HG03342 (cell line): ENCODE data around the gene IL31.

Experiments used
- ATAC-seq: cut with Tn5 transposase; IDR thresholded peaks from one replicate; pipeline ENCODE4 v1.9.1; 2021; ENCODE audit warnings: mild to moderate bottlenecking, moderate library complexity; ENCODE audit not compliant: unreplicated experiment

The IL31 gene

DNA sequence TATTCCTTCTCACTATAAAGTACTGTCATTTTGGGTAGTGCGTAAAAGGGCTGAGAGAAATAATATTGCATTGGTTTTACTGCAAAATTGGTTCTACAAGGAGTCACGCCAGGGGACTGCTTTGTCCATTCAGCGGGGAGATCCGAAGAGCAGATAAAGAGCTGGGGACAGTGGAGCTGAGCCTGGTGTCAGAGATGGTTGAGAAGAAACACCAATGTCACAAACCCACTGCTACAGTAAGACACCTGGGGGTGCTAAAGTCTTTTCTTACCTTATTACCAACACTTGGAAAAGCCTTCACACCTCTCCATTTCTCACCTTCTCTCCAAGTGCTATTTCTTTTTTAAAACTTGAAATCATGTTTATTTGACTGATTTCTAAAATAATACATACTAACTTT lies 14.1 kb downstream of the IL31 start:
- no peak for ATAC-seq

- ATAC-seq = no peak
Measured at GRCh38 chr12:122158700-122159285, 15.2 kb downstream of the IL31 start.

- ATAC-seq = no peak
Measured at GRCh38 chr12:122155705-122156104, 18.3 kb downstream of the IL31 start.

- no peak for ATAC-seq
Measured at GRCh38 chr12:122152754-122153153, 21.3 kb downstream of the IL31 start.

- ATAC-seq = no peak
Measured at GRCh38 chr12:122150127-122150681, 23.8 kb downstream of the IL31 start.

- ATAC-seq = no peak
Measured at GRCh38 chr12:122148657-122149056, 25.4 kb downstream of the IL31 start.

- no peak for ATAC-seq
Measured at GRCh38 chr12:122147514-122148290, 26.3 kb downstream of the IL31 start.

DNA sequence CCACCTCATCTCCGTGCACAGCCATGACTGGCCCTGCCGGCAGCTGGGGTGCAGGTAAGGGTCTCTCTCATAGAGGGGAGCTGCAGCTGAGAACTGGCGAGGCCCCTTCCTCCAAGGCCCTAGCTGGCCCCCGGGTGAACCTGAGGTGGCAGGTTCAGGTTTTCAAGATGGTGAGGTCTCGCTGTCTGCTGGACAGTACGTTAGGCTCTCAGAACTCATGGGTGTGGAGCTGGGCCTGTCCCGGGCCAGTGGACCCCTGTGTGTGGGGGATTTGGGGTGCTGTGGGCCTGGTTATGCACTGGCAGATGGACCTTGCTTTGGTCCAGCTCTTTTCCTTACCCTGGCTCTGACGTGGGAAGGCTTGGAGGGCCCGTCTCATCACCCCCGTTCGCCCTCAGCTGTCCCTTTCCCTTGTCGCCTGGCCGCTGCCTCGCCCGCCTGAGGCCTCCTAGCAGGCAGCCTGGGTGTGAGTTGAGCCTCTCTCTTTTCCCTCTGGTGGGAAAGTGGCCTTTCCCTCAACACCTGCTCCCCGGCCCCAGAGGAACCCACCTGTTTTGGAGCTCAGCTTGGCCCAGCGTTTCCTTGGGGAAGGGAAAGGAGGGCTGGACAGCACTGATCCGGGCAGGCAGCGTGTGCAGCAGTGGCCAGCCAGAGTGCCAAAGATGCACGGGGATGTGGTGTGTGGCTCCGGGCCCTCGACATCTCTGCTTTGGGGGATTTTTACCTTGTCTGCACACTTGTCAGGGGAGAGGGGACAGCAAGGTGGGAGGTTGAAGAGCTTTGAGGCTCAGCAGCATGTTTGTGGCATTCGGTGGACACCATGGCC lies 28.3 kb downstream of the IL31 start:
- ATAC-seq = no peak

- ATAC-seq = no peak
Measured at GRCh38 chr12:122144885-122145284, 29.1 kb downstream of the IL31 start.

DNA sequence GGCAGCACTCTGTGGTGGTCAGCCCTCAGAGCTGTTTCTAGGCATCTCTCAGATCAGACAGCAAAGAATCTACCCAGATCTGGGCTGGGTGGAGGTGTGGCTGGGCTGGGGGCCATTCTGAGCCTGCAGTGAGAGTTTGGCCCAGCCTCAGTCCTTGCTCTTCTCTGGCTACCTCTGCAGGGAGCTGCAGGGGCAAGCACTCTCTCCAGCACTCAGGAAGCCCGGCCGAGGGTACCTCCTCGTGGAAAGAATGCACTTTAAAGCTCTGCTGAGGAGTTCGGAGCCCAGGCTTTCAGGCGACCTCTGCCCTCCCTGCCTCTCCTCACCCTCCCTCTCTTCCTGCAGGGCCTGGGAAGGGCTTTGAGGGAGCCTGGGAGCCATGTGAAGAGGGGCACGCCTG lies 31.2 kb downstream of the IL31 start:
- ATAC-seq = no peak

DNA sequence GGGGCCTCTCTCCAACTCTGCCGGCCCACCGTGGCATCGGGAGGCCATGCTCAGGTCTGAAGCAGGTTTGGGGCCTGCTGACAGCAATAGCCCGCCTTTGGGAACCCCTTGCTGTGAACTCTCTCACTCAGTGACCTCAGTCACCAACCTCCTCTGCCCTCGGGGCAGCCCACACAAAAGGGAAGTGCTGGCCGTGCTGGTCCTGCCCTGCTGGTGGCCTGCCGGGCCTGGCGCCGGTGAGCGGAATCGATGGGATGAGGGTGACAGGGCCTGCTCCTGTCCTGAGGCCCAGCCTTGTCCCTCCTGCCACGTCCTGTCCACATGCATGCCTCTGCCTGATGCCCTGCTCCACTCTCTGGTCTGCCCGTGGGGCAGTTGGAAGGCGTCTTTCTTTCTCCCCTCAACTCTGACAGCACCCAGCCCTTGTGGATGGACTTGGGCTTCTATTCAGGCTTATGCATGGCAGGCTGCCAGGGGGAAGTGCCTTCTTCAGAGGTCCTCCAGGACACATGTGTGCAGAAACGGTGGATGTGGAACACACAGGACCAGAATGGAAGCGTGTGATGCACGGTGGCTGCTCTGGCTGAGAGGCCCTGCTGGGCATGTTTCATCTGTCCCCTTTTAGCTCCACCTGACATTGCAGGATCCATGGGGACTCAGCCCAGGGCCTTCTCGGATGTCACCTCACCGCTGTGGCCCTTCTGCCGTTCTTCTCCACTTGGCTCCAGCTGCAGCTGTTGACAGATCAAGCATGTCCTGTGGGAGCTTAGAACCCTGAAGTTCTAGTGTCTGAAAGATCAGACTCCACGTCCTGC lies 31.9 kb downstream of the IL31 start:
- ATAC-seq = no peak

DNA sequence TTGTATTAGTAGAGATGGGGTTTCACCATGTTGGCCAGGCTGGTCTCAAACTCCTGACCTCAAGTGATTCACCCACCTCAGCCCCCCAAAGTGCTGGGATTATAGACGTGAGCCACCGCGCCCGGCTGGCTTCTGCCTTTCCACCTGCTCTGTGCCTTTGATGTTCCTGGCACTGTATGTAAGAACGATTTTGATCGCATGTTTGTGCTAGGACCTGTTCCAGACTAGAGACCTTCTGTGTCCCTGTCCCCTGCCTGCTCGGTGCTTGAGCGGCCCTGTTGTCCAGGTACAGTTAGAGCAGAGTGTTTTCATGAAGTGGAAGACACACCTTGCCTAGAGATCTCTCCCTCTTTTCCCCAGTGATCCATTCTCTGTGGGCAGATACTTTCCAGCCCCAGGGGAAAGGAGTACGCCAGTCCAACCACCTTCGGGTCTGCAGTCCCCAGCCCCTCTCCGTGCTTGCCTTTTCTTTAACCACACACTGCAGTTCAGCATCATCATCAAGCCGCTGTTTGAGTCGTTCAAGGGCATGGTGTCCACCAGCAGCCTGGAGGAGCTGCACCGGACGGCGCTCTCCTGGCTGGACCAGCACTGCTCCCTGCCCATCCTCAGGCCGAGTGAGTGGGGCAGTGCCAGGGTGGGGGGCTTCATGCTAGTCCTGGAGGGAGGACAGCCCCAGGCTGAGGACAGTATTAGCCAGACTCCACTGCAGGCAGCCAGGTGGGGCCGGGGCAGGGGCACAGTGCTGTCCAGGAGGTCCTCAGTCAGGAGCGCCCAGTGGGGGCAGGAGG lies 33.4 kb downstream of the IL31 start:
- ATAC-seq = no peak

DNA sequence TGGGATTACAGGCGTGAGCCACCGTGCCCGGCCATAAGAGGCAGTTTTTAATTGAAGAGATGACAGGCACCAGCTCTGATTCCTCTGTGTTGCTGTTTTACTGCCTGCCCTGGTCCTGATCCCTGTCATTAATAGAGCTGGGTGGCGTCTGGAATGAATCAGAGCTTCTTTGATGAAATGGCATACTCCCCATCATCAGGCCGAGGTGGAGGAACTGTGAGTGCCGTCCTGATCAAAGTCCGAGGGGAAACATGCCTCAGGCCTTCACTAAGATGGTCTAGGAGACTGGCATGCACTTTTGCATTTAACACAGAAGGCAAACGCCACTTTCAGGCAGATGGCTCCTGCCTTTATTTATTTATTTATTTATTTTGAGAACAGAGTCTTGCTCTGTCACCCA lies 34.1 kb downstream of the IL31 start:
- ATAC-seq = no peak

DNA sequence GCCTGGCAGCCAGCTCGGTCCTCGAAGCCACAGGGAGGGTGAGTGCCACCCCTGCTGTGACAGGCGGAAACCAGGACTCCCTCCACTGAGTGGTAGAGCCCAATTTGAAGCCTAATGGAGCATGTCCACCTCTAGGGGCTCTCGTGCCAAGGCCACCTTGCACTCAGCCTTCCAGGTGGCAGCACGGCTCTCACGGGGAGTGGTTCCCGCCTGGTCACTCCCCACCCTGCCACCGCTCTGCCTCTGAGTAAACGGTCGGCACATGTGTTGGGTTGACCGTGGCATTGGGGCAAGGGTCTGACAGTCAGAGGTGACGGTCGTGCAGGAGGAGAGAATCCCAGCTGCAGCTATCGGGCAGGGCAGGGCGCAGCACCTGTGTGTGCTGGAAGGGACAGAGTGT lies 34.8 kb downstream of the IL31 start:
- ATAC-seq = no peak

DNA sequence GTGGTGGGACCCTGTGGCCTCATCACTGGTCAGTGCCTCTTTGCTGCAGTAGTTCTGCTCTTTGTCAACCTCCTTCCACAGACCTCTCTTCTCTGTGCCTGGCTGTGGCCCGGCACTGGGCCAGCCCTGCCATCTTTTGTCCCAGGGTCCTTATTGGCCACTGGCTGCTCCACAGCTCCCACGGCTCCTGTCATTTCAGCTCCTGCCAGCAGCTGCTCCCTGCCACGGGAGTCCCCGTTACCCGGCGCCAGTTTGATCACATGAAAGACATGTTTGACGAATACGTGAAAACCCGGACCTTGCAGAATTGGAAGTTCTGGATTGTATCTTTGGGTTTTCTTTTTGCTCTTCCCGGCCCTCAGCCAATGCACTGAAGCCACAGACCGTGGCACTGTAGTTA lies 35.4 kb downstream of the IL31 start:
- no peak for ATAC-seq

DNA sequence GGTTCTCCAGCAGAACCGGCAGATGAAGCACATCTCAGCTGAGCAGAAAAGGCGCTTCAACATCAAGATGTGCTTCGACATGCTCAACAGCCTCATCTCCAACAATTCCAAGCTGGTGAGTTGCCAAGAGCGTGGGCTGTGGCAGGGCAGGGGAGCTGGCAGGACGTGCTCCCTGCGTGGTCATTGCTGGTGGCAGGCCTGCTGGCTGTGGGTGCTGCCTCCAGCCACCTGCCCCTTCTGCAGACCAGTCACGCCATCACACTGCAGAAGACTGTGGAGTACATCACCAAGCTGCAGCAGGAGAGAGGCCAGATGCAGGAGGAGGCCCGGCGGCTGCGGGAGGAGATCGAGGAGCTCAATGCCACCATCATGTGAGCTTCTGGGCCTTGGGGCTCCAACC lies 35.8 kb downstream of the IL31 start:
- ATAC-seq = no peak

GRCh38 chr12:122137681-122138080 lies 36.3 kb downstream of the IL31 start:
- ATAC-seq = no peak

GRCh38 chr12:122137229-122137628 lies 36.8 kb downstream of the IL31 start:
- no peak for ATAC-seq

- ATAC-seq = no peak
Measured at GRCh38 chr12:122135437-122136031, 38.5 kb downstream of the IL31 start.
